ENCODE data around the gene BAIAP2.
"Not testable (repeated sequence)": the region's sequence is repeated elsewhere in the genome, so short reads cannot be mapped to it uniquely, and the experiment has no call there.

The BAIAP2 gene

GRCh38 chr17:81025741-81026129 is 9.2 kb upstream of the BAIAP2 start:
- DNase-seq, result peak; percentile 53

GRCh38 chr17:81026266-81027036 is 8.5 kb upstream of the BAIAP2 start:
- DNase-seq, result peak; percentile 55

GRCh38 chr17:81027038-81027437 is 7.9 kb upstream of the BAIAP2 start:
- DNase-seq, result peak; percentile 49

GRCh38 chr17:81027591-81028505 is 7.1 kb upstream of the BAIAP2 start:
- DNase-seq, result peak; percentile 51

- DNase-seq, result no peak
Observed at GRCh38 chr17:81028506-81028858, 6.5 kb upstream of the BAIAP2 start.

GRCh38 chr17:81029859-81030258 is 5.1 kb upstream of the BAIAP2 start:
- no peak for DNase-seq

- DNase-seq, result not testable (repeated sequence)
Observed at GRCh38 chr17:81030312-81030711, 4.6 kb upstream of the BAIAP2 start.

- DNase-seq, result peak; percentile 54
Observed at GRCh38 chr17:81030741-81031565, 4.0 kb upstream of the BAIAP2 start.

- DNase-seq, result peak; percentile 57
Observed at GRCh38 chr17:81031566-81032550, 3.1 kb upstream of the BAIAP2 start.

- no peak for DNase-seq
Observed at GRCh38 chr17:81032641-81033480, 2.1 kb upstream of the BAIAP2 start.

GRCh38 chr17:81033535-81034167 is 1.3 kb upstream of the BAIAP2 start:
- no peak for DNase-seq

GRCh38 chr17:81034168-81034777 is 678 bp upstream of the BAIAP2 start:
- DNase-seq, result peak; percentile 70

GRCh38 chr17:81035521-81036196 is 708 bp downstream of the BAIAP2 start:
- peak; percentile 75 for DNase-seq

GRCh38 chr17:81036197-81036941 is 1.4 kb downstream of the BAIAP2 start:
- DNase-seq, result no peak

GRCh38 chr17:81037026-81037797 is 2.3 kb downstream of the BAIAP2 start:
- peak; percentile 93 for DNase-seq

GRCh38 chr17:81037798-81038733 is 3.1 kb downstream of the BAIAP2 start:
- DNase-seq, result no peak

GRCh38 chr17:81039096-81039495 is 4.1 kb downstream of the BAIAP2 start:
- no peak for DNase-seq
